Measurements from ENCODE around the gene CRP.

- TF ChIP-seq CTCF (conservative IDR thresholded peaks at IDR 0.05; ENCODE audit: low read depth, low read length), result no peak
- no peak for TF ChIP-seq EZH2 (IDR thresholded peaks at IDR 0.05; ENCODE audit: low read length, unreplicated experiment)
Observed at GRCh38 chr1:159753386-159753785, 39.0 kb upstream of the CRP start.
